GM13977 (cell line): Measurements from ENCODE around the gene DCLK3.

Experiments used
- DNase-seq: peaks from one replicate; pipeline ENCODE4 v3.0.0; 2012; ENCODE audit warnings: low spot score
- CTCF ChIP-seq: IDR thresholded peaks from 2 replicates; pipeline ENCODE4 v1.5.1; 2012; ENCODE audit warnings: mild to moderate bottlenecking, control low read depth; ENCODE audit not compliant: insufficient read depth; ENCODE audit errors: extremely low read depth, missing control alignments
- in situ Hi-C: fragments of 300-500 bp; cut with MboI; formaldehyde crosslinking; loops from one replicate; pipeline ENCODE4 v1.12.0; 2022; ENCODE audit warnings: low sequenced_read_pairs, low pct_unique_long_range_greater_than_20kb, mixed read lengths, inconsistent platforms; ENCODE audit not compliant: unreplicated experiment

DCLK3 gene

GRCh38 chr3:36786921-36787890 is 22.9 kb upstream of the DCLK3 start:
- DNase-seq: no peak
- no peak for TF ChIP-seq CTCF
- in situ Hi-C loops: no loop called here

GRCh38 chr3:36784138-36784635 is 19.8 kb upstream of the DCLK3 start:
- DNase-seq: no peak
- no peak for TF ChIP-seq CTCF
- in situ Hi-C loops: no loop called here

- no peak for DNase-seq
- in situ Hi-C loops: no loop called here
- no peak for TF ChIP-seq CTCF
Measured at GRCh38 chr3:36777424-36778218, 13.3 kb upstream of the DCLK3 start.

GRCh38 chr3:36776436-36776835 is 12.1 kb upstream of the DCLK3 start:
- TF ChIP-seq CTCF: no peak
- in situ Hi-C loops: no loop called here
- no peak for DNase-seq

- in situ Hi-C loops: no loop called here
- TF ChIP-seq CTCF: no peak
- no peak for DNase-seq
Measured at GRCh38 chr3:36774052-36774451, 9.7 kb upstream of the DCLK3 start.

GRCh38 chr3:36771931-36772330 is 7.6 kb upstream of the DCLK3 start:
- no peak for TF ChIP-seq CTCF
- no peak for DNase-seq

More at GRCh38 chr3:36771931-36772330, 7.6 kb upstream of the DCLK3 start:
- in situ Hi-C loops: no loop called here
